CD4-positive, alpha-beta T cell (primary cell): ENCODE results near the gene SPCS1. TPM values are rescaled to one million over a fixed set of nuclear protein-coding genes. Genes with fewer than 3 reads are reported as not detected.

Experiments used
- ATAC-seq: fragments of 200-7000 bp; cut with Tn5 transposase; one replicate; pipeline ENCODE4 v1.10.0; 2022; ENCODE audit warnings: mild to moderate bottlenecking; ENCODE audit not compliant: poor library complexity
- CTCF ChIA-PET: fragments of 350-600 bp; sonication (Branson Sonifier 250); formaldehyde crosslinking; loops from one replicate; lab custom pipeline; 2021; ENCODE audit warnings: antibody characterized with exemption, inconsistent platforms; lab: Charles Lee
- POLR2A ChIA-PET: fragments of 350-600 bp; sonication (Branson Sonifier 250); formaldehyde crosslinking; loops from one replicate; lab custom pipeline; 2021; ENCODE audit warnings: antibody characterized with exemption, inconsistent platforms; lab: Charles Lee
- DNase-seq, 14 experiments: peaks; one replicate each; pipeline ENCODE4 v3.0.0-alpha.2; 2013 to 2020; ENCODE audit warnings: mixed read lengths in 2 of 14
- H3K27ac ChIP-seq, 2 donors: one replicate each; pipeline versions ENCODE4 v1.5.1 to v1.7.0; 2013; ENCODE audit warnings: low read length in 2 of 2, low read depth in 1 of 2, mild to moderate bottlenecking in 1 of 2
- H3K27me3 ChIP-seq, 2 experiments: 1 replicate in 1 of 2; 2 replicates in 1 of 2; pipeline versions ENCODE4 v1.6.1 to v1.7.0; 2013; ENCODE audit warnings: low read length in 2 of 2, control low read depth in 1 of 2, mild to moderate bottlenecking in 1 of 2, moderate library complexity in 1 of 2; ENCODE audit not compliant: insufficient read depth in 2 of 2, control insufficient read depth in 1 of 2
- H3K36me3 ChIP-seq: one replicate; pipeline ENCODE4 v1.6.1; 2013; ENCODE audit warnings: low read length, control low read depth; ENCODE audit not compliant: insufficient read depth
- H3K4me1 ChIP-seq: one replicate; pipeline ENCODE4 v1.6.1; 2013; ENCODE audit warnings: low read length, control low read depth; ENCODE audit not compliant: insufficient read depth
- H3K4me3 ChIP-seq: one replicate; pipeline ENCODE4 v1.5.1; 2013; ENCODE audit warnings: mild to moderate bottlenecking, low read length, moderate library complexity
- H3K9me3 ChIP-seq, 2 experiments: 1 replicate in 1 of 2; 2 replicates in 1 of 2; pipeline versions ENCODE4 v1.6.1 to v1.7.0; 2013; ENCODE audit warnings: low read length in 2 of 2, mild to moderate bottlenecking in 2 of 2, control low read depth in 1 of 2, moderate library complexity in 1 of 2; ENCODE audit not compliant: control insufficient read depth in 1 of 2, insufficient read depth in 1 of 2
- H3K27ac Mint-ChIP-seq: one replicate; pipeline ENCODE4 v1.8.0; 2020; ENCODE audit warnings: mixed read lengths
- H3K27me3 Mint-ChIP-seq: one replicate; pipeline ENCODE4 v1.8.0; 2021; ENCODE audit warnings: mixed read lengths
- H3K36me3 Mint-ChIP-seq: one replicate; pipeline ENCODE4 v1.8.0; 2021; ENCODE audit warnings: low read depth, mixed read lengths
- H3K4me1 Mint-ChIP-seq: one replicate; pipeline ENCODE4 v1.8.0; 2021; ENCODE audit warnings: low read depth, mixed read lengths
- H3K4me3 Mint-ChIP-seq: one replicate; pipeline ENCODE4 v1.8.0; 2020; ENCODE audit warnings: mild to moderate bottlenecking, mixed read lengths
- H3K9me3 Mint-ChIP-seq: one replicate; pipeline ENCODE4 v1.8.0; 2020; ENCODE audit warnings: mixed read lengths
- intact Hi-C, 2 experiments: fragments of 100-400 bp; cut with DNase I in 1 of 2; cut with micrococcal nuclease in 1 of 2; formaldehyde crosslinking; loops; one replicate each; pipeline versions ENCODE4 v1.15.1 to v1.9.0; 2023 to 2025; cut with DNase I, micrococcal nuclease
- total RNA-seq, 174 experiments: library from RNA in 2 of 174; stranded (reverse) in 2 of 174; gene quantifications; one replicate each; pipeline ENCODE4 v1.2.3 and lab custom pipeline; 2021 to 2026
- TF ChIP-seq, protein P1 (sequence below): fragments of 200-600 bp; IDR thresholded peaks from one replicate; pipeline ENCODE4 v1.8.0; 2022; ENCODE audit warnings: antibody characterized with exemption, mild to moderate bottlenecking

The SPCS1 gene
- total RNA-seq, 2 experiments from 2014 or later = 60.0 to 64.5 TPM

DNA sequence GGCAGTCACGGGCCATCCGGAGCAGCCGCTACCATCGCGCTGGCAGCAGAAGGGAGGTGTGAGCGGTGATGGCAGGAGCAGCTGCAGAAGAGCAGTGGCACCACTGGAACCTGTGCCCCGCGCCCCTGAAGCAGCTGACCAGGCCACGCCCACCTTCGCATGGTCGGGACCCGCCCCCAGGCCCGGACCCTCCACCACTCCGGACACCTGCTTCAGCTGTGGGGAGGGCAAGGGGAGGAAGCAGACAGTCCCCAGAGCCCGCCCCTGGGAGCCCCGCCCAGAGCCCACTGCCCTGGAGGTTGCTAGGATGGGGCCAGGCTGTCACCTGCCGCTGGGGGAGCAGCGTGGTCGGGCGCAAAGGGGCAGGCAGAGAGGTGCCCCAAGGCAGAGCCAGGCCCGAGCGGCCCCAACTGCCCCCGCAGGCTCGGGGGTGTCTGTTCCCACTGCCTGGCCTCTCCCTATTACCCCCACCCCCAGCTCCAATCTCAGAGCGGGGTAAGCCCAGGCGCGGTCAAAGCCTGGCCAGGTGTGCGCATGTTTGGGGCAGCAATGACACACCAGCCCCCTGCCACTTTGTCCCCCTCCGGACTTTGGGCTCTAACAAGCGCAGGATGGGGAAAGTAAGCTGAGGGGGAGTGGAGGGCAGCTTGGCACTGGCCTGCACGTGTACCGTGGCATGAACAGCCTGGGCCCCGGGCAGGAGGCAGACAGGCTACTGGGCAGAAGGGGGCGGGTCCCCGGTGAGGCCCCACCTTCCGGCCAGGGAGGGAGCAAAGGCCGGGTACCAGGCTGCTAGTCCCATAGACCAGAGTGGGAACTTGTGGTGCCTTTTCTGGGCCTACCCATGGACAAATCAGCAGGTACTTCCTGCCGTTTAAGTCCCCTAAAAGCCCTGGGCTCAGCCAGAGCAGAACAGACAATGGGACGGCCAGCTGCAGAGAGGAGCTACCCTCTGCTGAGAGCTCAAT, 8.7 kb downstream of the SPCS1 start:
- POLR2A ChIA-PET = interaction anchor here (0.6 kb wide), 1 partner anchor 29 kb away, joined by 3 read pairs; the partner anchor contains the start of gene PBRM1

DNA sequence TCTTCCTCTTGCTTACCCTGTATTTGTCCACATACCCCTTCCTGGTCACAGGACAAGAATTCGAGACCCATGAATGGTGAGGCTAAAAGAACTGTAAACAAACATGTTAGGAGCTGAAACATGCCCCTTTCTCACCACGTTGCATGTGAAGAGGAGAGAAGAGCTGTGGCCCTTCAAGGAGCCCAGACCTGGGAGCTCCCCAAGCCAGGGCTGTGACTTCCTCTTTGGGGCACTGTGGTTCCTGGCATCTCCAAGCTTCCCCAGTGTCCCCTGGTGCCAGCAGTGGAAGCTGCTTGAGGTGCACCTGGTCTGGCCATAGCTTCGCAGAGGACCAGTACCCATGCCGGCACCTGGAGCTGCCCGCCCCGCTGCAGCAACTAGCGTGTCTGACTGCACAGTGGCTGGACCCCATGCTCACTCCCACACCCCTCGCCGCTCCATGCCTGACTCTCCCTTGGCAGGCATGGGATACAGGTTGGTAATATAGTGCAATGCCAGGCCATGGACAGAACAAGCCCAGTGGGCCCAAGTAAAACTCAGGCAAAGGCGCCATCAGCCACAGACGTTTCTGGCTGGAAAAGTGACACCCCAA, 9.9 kb downstream of the SPCS1 start:
- Histone ChIP-seq H3K4me3 (no peak overlapping the region), H3K27ac (no peak overlapping the region), H3K4me1 (peaks cover 6% of the 10 kb centered on the region), H3K27me3 (no peaks in the 10 kb centered on the region), H3K36me3 (peaks cover 16% of the 10 kb centered on the region), H3K9me3 (no peaks in the 10 kb centered on the region)
- TF ChIP-seq, protein P1, sequence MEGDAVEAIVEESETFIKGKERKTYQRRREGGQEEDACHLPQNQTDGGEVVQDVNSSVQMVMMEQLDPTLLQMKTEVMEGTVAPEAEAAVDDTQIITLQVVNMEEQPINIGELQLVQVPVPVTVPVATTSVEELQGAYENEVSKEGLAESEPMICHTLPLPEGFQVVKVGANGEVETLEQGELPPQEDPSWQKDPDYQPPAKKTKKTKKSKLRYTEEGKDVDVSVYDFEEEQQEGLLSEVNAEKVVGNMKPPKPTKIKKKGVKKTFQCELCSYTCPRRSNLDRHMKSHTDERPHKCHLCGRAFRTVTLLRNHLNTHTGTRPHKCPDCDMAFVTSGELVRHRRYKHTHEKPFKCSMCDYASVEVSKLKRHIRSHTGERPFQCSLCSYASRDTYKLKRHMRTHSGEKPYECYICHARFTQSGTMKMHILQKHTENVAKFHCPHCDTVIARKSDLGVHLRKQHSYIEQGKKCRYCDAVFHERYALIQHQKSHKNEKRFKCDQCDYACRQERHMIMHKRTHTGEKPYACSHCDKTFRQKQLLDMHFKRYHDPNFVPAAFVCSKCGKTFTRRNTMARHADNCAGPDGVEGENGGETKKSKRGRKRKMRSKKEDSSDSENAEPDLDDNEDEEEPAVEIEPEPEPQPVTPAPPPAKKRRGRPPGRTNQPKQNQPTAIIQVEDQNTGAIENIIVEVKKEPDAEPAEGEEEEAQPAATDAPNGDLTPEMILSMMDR = no peak
- H3K36me3 Mint-ChIP-seq = peaks cover 30% of the 10 kb centered on the region
- no peaks in the 10 kb centered on the region for H3K27me3 Mint-ChIP-seq
- POLR2A ChIA-PET = no interaction called here
- H3K4me3 Mint-ChIP-seq = no peak overlapping the region
- intact Hi-C loops = no loop called here
- no peaks in the 10 kb centered on the region for H3K9me3 Mint-ChIP-seq
- DNase-seq = no peak
- no peak for ATAC-seq
- H3K4me1 Mint-ChIP-seq = peaks cover 14% of the 10 kb centered on the region
- CTCF ChIA-PET = no interaction called here
- H3K27ac Mint-ChIP-seq = no peak overlapping the region

More for the DNA sequence above, 8.7 kb downstream of the SPCS1 start:
- DNase-seq = peak in 1 of 14 experiments; percentile 24
- Mint-ChIP-seq H3K4me3 (no peak overlapping the region), H3K9me3 (no peaks in the 10 kb centered on the region), H3K27me3 (no peaks in the 10 kb centered on the region), H3K27ac (no peak overlapping the region), H3K36me3 (peaks cover 30% of the 10 kb centered on the region), H3K4me1 (peaks cover 2% of the 10 kb centered on the region)
- no peaks in the 10 kb centered on the region for H3K9me3 ChIP-seq
- intact Hi-C loops = no loop called here
- no peaks in the 10 kb centered on the region for H3K27me3 ChIP-seq
- CTCF ChIA-PET = no interaction called here
- H3K4me1 ChIP-seq = no peaks in the 10 kb centered on the region
- no peak overlapping the region for H3K4me3 ChIP-seq
- no peak for ATAC-seq
- peaks cover 19% of the 10 kb centered on the region for H3K36me3 ChIP-seq
- TF ChIP-seq, protein P1 = no peak
- no peak overlapping the region for H3K27ac ChIP-seq

DNA sequence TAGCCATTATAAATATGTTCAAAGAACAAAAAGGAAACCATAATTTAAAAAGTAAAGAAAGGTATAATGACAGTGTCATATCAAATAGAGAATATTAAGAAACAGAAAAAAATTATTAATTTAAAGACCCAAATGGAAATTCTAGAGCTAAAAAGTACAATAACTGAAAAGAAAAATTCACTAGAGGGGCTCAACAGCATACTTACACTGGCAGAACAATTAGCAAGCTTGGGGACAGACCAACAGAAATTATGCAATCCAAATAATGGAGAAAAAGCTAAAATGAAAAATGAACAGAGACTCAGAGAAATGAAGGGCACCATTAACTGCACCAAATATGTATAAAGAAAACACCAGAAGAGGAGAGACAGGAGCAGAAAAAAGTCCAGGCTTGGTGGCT, 13.7 kb downstream of the SPCS1 start:
- Histone ChIP-seq H3K27me3 (no peaks in the 10 kb centered on the region), H3K4me3 (no peak overlapping the region), H3K9me3 (no peaks in the 10 kb centered on the region), H3K27ac (peak overlapping the region in 1 of 2 donors; percentile 7), H3K36me3 (peaks cover 14% of the 10 kb centered on the region), H3K4me1 (peaks cover 21% of the 10 kb centered on the region)
- ATAC-seq (no peak), DNase-seq (no peak)
- no peak overlapping the region for H3K4me3 Mint-ChIP-seq
- intact Hi-C loops = no loop called here
- H3K36me3 Mint-ChIP-seq = peaks cover 18% of the 10 kb centered on the region
- H3K27ac Mint-ChIP-seq = peak overlapping the region; percentile 78
- ChIA-PET POLR2A (interaction anchor here (2.2 kb wide), 1 partner anchor 14 kb away, joined by 23 read pairs; the partner anchor contains the start of genes GLT8D1 and SPCS1), CTCF (interaction anchor here (0.6 kb wide), 1 partner anchor 52 kb away, joined by 3 read pairs; no protein-coding TSS in a partner anchor)
- no peaks in the 10 kb centered on the region for H3K27me3 Mint-ChIP-seq
- no peaks in the 10 kb centered on the region for H3K9me3 Mint-ChIP-seq
- peaks cover 31% of the 10 kb centered on the region for H3K4me1 Mint-ChIP-seq
- TF ChIP-seq, protein P1 = no peak
